DMS53 (cell line): ENCODE results near the gene ELAVL2.
A peak's percentile ranks its signal among the peaks of the same experiment; 100 is the strongest.

Source experiments
- DNase-seq: peaks from one replicate; lab custom pipeline; 2025; lab: John Stamatoyannopoulos, UW

ELAVL2 gene

DNA sequence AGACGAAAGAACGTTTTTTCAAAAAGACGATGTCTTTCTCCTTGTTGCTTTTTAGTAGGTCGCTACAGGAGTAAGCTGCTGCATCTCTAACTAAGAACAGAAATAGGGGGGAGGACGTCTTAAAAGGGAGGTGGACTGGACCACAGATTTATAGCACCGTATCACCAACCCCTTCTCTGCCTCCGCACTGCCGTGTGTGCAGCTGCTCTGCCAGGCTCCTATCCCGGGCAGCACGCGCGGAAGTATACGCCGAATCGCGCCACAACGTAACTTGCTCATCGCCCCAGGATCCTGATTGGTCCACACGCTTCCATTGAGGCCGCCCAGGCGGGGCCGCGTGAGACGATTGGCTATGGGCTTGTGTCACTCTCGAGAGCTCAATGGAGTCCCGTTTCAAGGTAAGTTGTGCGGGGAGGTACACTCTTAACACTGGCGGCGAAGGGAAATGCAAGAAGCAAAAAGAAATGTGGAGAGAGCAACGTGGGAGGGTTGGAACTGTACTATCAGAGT is at the start of gene ELAVL2:
TSS of gene ELAVL2 (minus strand) at position 121 of the 510 bp plus-strand sequence. CDS start 64,006 bp downstream, outside the sequence.
- DNase-seq: peak; percentile 99

DNA sequence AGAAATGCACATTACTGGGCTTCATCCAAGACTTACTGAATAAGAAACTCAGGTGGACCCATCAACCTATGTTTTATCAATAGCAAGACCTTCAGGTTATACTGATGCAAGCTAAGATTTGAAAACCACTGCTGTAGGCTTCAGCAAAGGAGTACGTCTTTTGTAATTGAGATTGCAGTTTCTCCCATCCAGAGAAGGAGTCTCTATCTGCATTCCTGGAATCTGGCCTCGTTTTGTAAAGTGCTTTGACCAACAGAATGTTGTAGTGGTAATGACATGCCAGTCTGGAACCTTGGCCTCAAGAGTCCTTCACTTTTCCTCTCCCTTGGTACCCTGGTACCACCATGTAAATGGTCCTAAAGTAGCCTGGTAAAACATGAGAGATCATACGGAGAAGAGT is 32.2 kb upstream of the ELAVL2 start:
- no peak for DNase-seq

DNA sequence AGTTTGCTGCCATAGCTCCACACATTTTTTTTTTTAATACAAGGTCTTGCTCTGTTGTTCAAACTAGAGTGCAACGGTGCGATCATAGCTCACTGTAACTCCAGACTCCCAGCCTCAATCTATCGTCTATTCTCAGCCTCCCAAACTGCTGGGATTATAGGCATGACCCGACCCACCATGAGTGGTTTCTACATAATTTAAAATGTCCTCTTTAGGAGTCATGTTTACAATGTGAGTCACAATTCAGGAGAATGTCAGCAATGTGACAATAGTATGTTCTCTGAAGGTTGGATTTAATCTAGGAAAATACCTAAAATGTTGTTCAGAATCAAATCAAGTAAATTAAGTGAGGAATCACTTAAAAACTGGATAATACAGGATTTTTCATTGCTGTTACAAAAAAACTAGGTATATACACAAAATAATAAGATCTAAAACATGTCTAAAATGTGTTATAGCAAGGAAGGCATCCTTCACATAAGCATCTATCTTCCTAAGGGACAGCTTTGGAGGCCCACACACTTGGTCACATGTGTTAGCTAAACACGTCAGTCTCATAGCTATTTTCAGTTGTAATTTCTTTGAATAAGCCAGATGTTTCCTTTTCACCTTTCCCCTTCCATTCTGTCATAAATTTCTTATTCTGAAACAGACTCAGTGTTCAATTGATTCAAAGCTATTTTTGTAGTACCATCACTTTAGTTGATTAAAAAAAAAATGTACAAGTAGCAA is 30.0 kb upstream of the ELAVL2 start:
- DNase-seq: peak; percentile 27

DNA sequence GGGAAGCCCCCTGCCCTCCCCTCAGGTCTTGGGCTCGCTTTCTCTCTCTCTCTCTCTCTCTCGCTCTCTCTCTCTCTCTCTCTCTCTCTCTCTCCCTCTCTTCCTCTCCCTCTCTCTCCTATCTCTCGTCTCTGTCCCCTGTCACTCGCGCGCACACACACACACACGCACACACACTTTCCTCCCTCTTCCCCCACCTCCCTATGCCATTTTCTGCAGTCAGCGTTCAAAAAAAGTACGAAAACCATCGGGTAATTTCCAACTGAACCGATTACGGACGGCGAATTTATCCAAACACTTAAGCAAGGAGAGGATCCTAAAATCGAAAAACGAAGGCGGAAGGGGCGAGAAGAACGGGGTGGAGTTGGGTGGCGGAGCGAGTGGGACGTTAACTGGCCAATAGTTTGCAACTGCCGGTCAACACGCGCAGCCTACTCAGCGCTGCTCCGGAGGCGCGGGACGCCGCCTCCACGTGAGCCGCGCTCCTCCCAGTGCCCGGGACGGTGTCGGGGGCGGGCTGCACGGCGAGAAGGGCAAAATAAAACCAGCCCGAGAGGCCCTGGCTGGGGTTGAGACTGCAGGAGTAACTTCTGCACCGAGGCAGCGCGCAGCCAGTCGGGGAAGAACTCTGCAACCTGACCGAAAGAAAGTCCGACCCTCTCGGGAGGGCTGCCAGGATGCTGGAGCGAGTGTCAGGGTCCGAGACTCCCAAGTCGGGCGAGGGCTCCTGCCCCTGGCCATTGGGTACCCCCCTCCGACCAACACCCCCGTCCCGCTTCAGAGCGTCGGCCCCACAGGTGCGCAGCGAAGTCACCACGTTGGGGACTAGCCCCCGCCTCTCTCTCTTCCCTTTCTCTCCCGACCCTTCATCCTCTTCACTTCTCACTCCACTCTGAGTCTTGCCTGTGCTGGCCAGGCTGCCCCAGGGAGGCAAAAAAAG is 24.9 kb upstream of the ELAVL2 start:
- peak; percentile 88 for DNase-seq

DNA sequence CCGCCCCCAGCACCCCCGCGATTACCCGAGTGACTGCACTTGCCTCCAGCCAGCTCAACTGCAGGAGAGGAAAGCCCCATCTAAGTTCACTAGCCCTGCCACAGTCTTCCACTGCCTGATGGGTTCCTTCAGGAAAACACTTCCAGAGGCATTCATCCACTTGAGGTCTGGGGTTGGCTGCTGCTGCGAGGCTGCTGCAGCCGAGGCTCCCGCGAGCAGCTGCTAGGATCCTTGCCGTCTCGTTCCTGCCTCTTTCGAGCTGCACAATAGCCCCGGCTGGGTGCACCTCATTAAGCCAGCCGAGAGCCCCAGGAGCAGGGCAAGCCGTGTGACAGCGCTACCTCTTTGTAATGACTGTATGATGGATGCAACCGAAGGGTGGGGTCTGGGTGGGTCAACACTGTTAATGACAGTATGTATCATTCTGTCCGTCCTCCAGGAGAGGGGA is 24.2 kb upstream of the ELAVL2 start:
- peak; percentile 83 for DNase-seq

DNA sequence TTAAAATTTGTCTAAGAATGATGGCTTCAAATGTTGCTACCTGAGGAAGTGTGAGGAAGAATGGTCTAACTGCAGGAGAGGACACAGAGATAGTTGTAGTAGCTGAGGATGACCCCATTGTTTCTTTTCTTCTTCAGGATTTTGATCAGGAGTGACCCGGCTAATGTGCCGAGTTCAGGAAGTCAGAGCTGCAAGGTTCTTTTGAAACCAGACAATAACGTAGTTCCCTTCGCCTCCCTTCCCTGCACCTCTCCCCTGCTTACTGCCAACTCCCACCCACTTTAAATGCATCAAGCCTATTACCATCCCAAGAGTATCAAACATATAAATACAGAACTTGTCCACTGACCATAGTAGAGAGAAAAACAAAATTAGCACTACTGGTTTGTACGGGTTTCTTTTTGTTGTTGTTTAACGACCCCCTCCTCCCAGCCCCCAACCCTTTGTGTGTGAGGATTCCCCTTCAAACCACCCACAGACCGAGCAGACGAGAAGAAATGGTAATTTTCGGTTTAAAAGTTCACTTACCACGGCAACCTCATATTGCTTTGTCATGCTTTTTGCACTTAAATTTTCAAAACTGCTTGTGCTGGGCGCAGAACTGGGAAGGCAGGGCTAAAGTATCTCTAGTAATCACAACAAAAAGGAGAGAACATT is 23.5 kb upstream of the ELAVL2 start:
- peak; percentile 35 for DNase-seq

DNA sequence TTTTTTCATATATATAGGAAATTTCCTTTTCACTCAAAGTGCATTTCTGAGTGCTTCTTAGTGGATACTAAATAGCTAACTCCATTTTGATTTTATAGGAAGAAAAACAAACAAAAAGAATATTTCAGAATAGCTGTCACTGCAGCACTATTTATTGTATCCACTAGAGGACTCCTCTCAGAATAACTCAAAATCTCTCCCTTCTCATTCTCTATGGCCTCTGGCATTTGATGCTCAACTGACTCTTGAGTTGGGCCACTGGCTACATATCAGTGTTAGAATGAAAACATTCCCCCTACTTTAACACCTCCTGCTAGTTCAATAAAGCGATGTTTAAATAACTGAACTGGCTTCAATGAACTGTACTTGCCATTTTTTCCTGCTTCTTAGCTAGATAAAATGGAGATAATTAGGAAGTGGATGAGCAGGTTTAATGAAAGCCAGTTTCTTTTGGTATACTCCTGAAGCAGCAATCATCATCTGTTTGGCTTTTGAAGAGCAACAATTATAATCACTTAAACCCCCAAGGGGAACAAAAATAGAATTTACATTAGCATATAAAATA is 16.6 kb upstream of the ELAVL2 start:
- peak; percentile 38 for DNase-seq

DNA sequence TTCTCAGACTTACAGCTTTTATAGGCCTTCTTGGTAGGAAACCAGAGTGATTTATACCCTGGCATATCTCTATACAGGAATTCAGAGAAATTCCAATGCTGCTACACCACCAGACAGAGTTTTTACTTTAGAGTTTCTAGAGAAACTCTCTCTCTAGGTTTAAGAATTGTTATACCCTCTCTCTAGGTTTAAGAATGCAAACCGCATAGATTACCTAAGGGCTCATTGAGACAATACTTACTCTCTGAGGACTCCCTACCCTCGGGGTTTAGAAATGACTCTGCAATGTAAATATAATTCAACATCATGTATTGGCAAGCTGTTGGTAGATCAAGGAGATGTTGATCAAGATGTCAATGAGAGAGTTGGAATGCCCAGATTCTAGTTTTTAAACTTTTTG is 15.3 kb upstream of the ELAVL2 start:
- DNase-seq: no peak

DNA sequence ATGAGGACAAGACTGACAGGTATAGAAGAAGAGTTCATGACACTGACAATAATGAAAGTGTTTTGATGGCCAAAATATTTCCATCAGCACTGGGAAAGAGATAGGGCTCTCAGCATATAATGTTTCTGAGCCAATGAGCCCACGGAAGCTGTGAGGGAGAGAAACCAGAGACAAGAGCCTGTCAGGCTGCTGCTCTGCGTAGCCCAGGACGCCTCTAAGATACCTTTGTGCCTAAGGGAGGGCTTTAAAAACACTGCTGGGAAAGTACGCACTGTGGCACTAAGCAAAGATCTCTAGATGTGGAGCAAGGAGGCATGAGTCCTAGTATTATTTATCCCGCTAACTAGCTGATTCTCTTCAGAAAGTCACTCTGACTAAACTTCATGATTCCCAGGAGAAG is 11.0 kb upstream of the ELAVL2 start:
- no peak for DNase-seq

DNA sequence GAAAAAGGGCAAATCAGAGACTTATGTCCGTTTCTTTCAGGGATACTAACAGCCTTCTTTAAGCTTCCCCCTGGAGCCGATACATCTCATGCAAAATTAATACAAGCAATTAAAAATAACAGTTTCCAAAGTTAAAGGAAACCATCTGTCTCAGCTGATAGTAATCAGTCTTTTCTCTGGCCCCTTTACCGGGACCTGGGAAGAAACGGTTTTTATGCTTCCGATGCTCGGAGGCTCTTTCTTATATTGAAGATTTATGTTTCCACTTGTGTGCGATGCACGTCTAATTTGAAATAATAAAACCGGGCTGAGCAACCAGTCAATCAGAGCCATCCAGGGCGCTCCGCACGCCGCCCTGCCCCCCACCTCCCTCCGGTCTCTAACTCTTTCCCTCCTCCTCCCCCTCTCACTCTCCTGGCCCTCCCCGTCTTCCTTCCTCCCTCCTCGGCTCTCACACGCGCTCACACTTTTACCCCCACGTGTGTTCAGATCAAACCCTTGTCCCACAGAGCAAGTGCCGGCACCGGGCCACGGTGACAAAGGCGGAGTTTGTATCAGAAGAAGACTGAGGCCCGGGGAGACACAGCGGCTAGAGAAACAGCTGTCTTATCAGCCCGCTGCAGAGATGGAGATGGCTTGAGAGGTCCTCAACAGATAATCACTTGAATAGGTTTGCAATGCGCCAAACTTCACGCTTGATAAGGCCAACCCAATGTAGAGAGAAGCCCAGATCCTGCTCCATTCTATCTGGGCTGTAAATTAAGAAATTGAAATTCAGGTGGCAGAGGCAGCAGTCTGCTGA is 5.1 kb upstream of the ELAVL2 start:
- peak; percentile 45 for DNase-seq

DNA sequence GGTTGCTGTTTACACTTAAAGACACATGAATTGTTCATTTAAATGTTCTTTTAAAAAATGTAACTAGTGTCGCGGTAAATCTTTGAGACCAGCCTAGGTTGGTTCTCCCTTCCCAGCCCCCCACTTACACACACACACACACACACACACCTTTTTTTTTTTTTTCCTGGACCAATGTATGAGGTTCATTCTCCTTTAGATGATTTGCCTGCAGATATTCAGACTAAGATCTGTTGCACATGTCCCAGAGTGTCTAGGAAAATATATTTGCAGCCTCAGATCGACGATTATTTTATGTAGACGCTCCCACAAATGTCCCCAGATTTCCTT is 4.4 kb upstream of the ELAVL2 start:
- DNase-seq: peak; percentile 36

DNA sequence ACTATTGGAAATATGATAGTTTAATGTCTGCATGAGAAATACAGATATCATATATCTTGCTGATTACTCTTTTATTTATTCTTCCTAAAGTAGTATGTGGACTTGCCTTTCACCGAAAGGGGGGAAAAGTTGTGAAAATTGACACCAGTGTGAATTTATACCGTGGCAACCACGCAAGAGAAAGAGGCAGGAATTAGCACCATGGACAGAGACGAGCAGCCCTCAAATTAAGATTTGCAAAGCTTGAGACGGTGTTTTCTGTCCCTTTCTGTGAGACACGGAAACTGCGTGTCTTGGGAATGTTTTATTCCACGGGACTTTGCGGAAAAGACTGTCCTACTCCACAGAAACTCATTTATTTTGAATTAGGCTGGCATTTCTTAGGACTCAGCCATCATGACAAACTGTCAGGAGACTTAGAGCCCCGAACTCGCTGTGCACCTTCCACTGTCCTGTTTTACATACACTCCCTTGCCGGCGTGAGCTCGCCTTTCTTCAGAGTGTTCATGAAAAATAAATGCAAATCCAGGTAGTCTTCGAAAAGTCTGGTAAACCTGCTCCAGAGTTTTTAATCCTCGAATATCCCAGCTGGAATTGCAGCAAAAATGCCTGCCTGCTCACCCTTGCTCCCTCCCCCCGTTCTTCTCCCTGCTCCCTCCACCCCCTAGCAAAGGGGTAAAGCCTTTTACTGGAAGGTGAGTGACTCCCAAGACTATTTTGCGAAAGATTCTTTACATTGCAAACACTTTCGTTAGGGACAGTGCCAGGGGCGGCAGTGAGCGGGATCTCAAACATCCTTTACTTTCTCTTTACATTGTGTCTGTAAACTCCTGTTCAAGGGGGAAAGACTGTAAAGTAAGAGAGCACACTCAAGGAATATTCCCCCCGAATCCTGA is 3.8 kb upstream of the ELAVL2 start:
- DNase-seq: peak; percentile 36

DNA sequence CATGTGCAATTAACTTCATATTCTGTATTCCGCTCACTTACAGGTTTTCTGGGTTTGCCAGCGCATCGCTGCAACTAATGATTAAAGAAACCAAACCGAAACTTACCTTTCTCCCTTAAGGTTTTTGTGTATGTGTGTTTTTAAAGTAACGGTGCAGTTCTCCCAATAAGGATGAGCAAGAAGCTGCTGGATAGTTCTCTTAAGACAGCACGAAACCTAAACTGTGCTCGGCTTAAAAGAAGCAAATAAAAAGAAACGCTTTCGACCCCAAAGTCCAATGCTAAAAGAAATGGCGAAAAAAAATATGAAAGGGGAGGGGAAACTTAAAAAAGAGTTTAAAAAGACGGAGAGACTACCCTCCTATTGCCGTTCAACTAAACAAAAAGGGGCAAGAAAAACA is 340 bp downstream of the ELAVL2 start:
- peak; percentile 35 for DNase-seq

DNA sequence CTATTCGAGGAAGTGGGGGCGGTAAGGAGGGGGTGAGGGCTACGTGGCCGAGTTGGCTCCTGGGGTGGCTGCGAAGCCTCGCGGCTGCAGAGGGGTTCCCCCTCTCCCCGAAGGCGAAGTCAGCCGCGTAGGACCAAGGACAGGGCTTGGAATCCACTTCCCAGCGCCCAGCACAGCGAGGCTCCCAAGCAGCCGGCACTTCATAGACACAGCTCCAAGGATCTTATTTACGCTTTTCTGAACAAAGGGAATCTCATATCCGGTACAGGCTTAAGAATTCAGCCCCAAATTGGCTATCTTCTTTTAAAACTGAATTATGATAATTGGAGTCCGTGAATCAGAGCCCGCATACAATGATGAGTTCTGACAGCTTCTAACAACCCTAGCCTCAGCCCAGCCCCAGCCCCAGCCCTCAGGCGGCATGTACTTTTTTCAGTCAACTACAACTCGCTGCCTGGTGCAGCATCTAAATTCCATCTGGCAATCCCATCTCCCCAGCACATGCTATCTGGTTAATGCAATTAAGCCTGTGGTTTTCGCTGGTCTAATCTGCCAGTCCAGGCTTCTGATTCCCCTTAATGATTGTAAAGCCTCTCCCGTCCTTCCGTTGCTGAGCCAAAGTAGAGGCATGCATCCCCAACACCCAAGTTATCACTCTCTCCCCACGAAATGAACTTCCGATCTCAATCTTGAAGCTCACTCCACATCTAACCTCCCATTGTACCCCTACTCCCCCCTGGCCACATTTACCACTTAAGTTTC is 1.0 kb downstream of the ELAVL2 start:
- DNase-seq: peak; percentile 69

DNA sequence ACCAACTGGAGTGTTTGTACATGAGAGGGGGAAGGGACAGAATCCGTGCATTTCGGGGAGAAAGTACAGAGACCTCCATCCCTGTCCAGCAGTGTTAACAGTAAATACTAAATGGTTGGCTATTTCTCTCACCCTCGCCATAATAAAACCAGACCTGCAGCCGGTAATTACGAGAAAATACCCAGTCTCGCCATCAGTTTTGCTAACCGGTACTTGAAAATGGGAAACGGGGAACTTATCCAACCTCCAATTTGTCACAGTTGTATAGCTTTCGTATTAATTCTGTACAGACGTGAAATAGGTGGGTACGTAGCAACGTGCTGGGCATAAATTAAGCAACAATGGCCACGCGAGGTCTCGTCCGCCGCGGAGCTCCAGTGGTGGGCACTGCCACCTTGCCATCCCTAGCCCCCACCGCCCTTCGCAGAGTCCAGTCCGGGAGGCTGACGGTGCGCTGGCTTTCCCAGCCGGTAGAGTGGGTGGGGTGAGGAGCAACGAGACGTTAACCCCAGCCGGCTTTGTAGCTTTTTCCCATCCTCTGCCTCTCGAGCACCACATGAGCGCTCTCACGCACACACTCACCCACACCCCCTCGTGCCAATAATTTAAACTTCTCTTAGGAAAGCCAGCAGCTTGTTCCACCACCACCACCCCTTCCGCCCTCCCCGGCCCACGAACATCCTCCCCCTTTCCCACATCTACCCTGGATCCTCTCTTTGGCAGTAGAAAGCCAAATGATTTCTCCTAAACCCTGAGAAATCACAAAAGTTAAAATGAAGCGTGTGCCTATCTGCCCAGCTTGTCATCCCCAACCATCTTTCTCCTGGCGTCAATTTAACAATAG is 1.8 kb downstream of the ELAVL2 start:
- DNase-seq: peak; percentile 52

DNA sequence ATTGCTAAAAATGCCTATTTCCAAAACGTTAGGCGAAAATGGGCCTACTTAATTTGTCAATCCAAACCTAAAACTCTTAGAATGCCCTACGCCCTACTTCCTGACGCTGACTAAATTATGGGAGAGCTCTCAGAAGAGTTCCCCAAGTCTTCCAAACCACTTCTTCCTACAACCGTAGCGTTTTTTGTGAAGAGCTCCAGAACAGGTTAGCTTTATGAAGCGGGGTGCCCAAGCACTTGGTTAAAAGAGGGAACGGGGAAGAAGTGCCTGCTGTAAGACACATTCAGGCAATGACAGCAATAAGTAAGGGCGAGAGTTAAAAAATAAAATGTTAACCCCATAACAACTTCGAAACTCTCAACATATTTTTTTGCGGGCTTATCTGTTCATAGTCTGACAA is 2.8 kb downstream of the ELAVL2 start:
- no peak for DNase-seq

DNA sequence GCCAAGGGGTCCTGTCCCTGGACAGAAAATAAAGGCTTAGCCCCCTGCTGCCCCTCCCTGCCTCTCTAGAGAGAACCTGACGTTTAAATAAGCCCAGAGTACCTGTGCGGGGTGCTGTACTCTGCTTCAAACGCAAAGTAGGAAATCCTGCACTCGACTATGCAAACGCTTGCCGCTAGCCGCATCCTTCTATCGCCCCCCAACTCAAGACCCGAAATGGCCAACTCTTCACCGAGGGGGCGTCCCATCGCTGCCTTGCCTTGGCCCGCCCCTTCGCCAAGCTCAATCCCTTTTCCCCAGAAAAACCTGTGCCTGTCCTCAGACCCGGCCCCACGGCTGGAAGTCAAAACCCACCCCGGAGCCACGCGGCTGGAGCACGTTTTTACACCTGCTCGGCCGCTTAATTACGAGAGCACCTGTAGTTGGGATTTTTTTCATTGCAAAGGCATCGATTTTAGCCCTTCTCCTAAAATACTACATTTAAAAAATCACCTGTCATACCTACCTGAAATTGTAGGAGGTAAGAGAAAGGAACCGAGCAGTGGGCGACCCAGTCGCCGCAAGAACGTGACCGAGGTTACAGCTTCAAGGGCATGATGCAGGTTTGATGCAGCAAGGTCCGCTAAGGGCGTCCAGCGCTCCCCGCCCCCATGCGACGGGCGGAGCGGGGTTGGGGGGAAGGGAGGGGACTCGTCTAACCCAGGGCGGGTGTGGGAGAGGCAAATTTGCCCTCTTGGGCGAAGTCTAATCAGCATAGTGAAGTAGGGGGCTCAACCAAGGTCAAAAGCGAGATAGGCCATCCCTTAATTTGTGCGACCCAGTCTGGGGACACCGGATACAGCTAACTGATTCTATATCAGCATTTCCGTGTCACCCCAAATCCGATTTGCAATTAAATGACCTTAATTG is 3.5 kb downstream of the ELAVL2 start:
- DNase-seq: peak; percentile 55
